Large intestine (tissue), 3 donors: Measurements from ENCODE around the gene TBX1. TPM values are rescaled to one million over a fixed set of nuclear protein-coding genes. Genes with fewer than 3 reads are reported as not detected.

Source experiments
- DNase-seq, 2 donors: peaks; one replicate each; pipeline versions ENCODE4 v3.0.0 to v3.0.0-alpha.2; 2013
- H3K27ac ChIP-seq: one replicate; pipeline ENCODE4 v1.5.1; 2013; ENCODE audit warnings: low read length
- H3K27me3 ChIP-seq: 2 replicates; pipeline ENCODE4 v1.6.1; 2013; ENCODE audit warnings: low read length; ENCODE audit not compliant: control insufficient read depth, insufficient read depth
- H3K36me3 ChIP-seq: 2 replicates; pipeline ENCODE4 v1.6.1; 2013; ENCODE audit warnings: low read length; ENCODE audit not compliant: control insufficient read depth, insufficient read depth
- H3K4me1 ChIP-seq: one replicate; pipeline ENCODE4 v1.6.1; 2013; ENCODE audit warnings: low read length; ENCODE audit not compliant: control insufficient read depth, insufficient read depth
- H3K4me3 ChIP-seq: one replicate; pipeline ENCODE4 v1.5.1; 2013; ENCODE audit warnings: low read length
- H3K9me3 ChIP-seq: one replicate; pipeline ENCODE4 v1.6.1; 2013; ENCODE audit warnings: mild to moderate bottlenecking, low read depth, low read length, moderate library complexity; ENCODE audit not compliant: control insufficient read depth
- WGBS: methylation state at CpG from one replicate; pipeline ENCODE4 v1.1.5; 2013; ENCODE audit warnings: low lambda C conversion rate; ENCODE audit not compliant: insufficient coverage; 5-methylcytosine and 5-hydroxymethylcytosine counted together
- polyA plus RNA-seq: library from polyadenylated mRNA; unstranded; fragments of 120-200 nt; gene quantifications from one replicate; pipeline ENCODE4 v1.2.1, GENCODE V29; 2013

TBX1 gene
- polyA plus RNA-seq, 1 donor = 2.4 TPM

- Histone ChIP-seq H3K4me3 (no peak overlapping the region), H3K27me3 (peaks cover 85% of the 10 kb centered on the region), H3K4me1 (peaks cover 8% of the 10 kb centered on the region), H3K9me3 (peaks cover 26% of the 10 kb centered on the region), H3K36me3 (no peaks in the 10 kb centered on the region), H3K27ac (no peak overlapping the region)
- DNase-seq = peak in 1 of 2 donors; percentile 12
- no CpG with 5 or more reads among the region's 33 CpGs for WGBS
These were observed 1.4 kb downstream of the TBX1 start for GRCh38 chr22:19761725-19762567.

GRCh38 chr22:19762568-19763457 is 2.2 kb downstream of the TBX1 start:
- Histone ChIP-seq H3K4me3 (no peak overlapping the region), H3K27ac (no peak overlapping the region), H3K36me3 (no peaks in the 10 kb centered on the region), H3K4me1 (peaks cover 10% of the 10 kb centered on the region), H3K27me3 (peaks cover 85% of the 10 kb centered on the region), H3K9me3 (peaks cover 27% of the 10 kb centered on the region)
- DNase-seq = peak in 1 of 2 donors; percentile 18
- WGBS = 53% methylated on average over 3 of the region's 34 CpGs

GRCh38 chr22:19763458-19764298 is 3.1 kb downstream of the TBX1 start:
- no peak for DNase-seq
- Histone ChIP-seq H3K4me1 (peaks cover 10% of the 10 kb centered on the region), H3K4me3 (no peak overlapping the region), H3K27ac (no peak overlapping the region), H3K27me3 (peaks cover 85% of the 10 kb centered on the region), H3K36me3 (no peaks in the 10 kb centered on the region), H3K9me3 (peaks cover 27% of the 10 kb centered on the region)
- no CpG with 5 or more reads among the region's 39 CpGs for WGBS

- H3K9me3 ChIP-seq = peaks cover 22% of the 10 kb centered on the region
- no peaks in the 10 kb centered on the region for H3K36me3 ChIP-seq
- peaks cover 10% of the 10 kb centered on the region for H3K4me1 ChIP-seq
- H3K27me3 ChIP-seq = peaks cover 85% of the 10 kb centered on the region
- DNase-seq = no peak
- WGBS = no CpG with 5 or more reads among the region's 17 CpGs
- H3K27ac ChIP-seq = no peak overlapping the region
- H3K4me3 ChIP-seq = no peak overlapping the region
These were observed 3.7 kb downstream of the TBX1 start for GRCh38 chr22:19764299-19764593.

GRCh38 chr22:19764636-19765476 is 4.3 kb downstream of the TBX1 start:
- no peak for DNase-seq
- Histone ChIP-seq H3K4me3 (no peak overlapping the region), H3K9me3 (peaks cover 22% of the 10 kb centered on the region), H3K27me3 (peaks cover 85% of the 10 kb centered on the region), H3K27ac (no peak overlapping the region), H3K4me1 (peaks cover 10% of the 10 kb centered on the region), H3K36me3 (no peaks in the 10 kb centered on the region)
- WGBS = no CpG with 5 or more reads among the region's 25 CpGs

- Histone ChIP-seq H3K36me3 (no peaks in the 10 kb centered on the region), H3K4me1 (peaks cover 10% of the 10 kb centered on the region), H3K27me3 (peaks cover 88% of the 10 kb centered on the region), H3K9me3 (peaks cover 22% of the 10 kb centered on the region), H3K4me3 (no peak overlapping the region), H3K27ac (no peak overlapping the region)
- WGBS = no CpG with 5 or more reads among the region's 83 CpGs
- DNase-seq = peak in 1 of 2 donors; percentile 46
These were observed 5.1 kb downstream of the TBX1 start for GRCh38 chr22:19765477-19766239.

GRCh38 chr22:19766240-19766510 is 5.6 kb downstream of the TBX1 start:
- Histone ChIP-seq H3K27ac (no peak overlapping the region), H3K9me3 (peaks cover 22% of the 10 kb centered on the region), H3K4me3 (no peak overlapping the region), H3K36me3 (no peaks in the 10 kb centered on the region), H3K27me3 (peaks cover 91% of the 10 kb centered on the region), H3K4me1 (peaks cover 10% of the 10 kb centered on the region)
- peak in 1 of 2 donors; percentile 6 for DNase-seq
- WGBS = no CpG with 5 or more reads among the region's 36 CpGs

GRCh38 chr22:19766511-19767426 is 6.2 kb downstream of the TBX1 start:
- Histone ChIP-seq H3K9me3 (peaks cover 22% of the 10 kb centered on the region), H3K36me3 (no peaks in the 10 kb centered on the region), H3K4me1 (peaks cover 8% of the 10 kb centered on the region), H3K4me3 (no peak overlapping the region), H3K27me3 (peaks cover 93% of the 10 kb centered on the region), H3K27ac (no peak overlapping the region)
- peak in 1 of 2 donors; percentile 23 for DNase-seq
- no CpG with 5 or more reads among the region's 103 CpGs for WGBS
